ENCODE measurements around the gene DMAC2L.

DNA sequence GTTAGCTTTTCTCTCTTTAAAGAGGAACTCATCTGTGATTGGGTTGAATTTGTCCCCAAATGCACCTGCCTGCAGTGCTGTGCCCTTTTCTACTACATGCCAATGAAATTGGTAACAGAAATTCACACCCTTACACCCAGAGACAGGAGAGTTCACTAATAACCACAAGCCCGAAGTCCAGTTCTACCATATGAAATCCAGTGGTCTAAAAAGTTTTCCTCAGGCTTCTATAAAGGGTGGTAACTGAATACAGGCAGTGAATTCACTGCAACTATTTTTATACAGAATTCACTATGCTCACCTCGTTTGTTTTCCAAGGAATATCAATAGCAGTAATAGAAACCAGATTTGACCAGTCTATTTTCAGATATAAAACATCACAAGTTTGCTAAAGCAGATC is 49.3 kb upstream of the DMAC2L start:
- TF ChIP-seq POLR2A (IDR thresholded peaks at IDR 0.05; ENCODE audit: low read length) (no peak), GATA1 (IDR thresholded peaks at IDR 0.05; ENCODE audit: low read depth, low read length) (no peak)

Data from erythroblast (primary cell).